GM13976 (cell line): ENCODE results near the gene SMAD2.

ENCODE experiments used
- DNase-seq: peaks from one replicate; pipeline ENCODE4 v3.0.0; 2012; ENCODE audit warnings: low spot score
- in situ Hi-C: fragments of 300-500 bp; cut with MboI; formaldehyde crosslinking; loops from one replicate; pipeline ENCODE4 v1.12.0; 2022; ENCODE audit warnings: low sequenced_read_pairs, mixed read lengths, inconsistent platforms; ENCODE audit not compliant: unreplicated experiment
- TF ChIP-seq, protein P1 (sequence below): IDR thresholded peaks from 2 replicates; pipeline ENCODE4 v1.5.1; 2012; ENCODE audit warnings: borderline replicate concordance, mild to moderate bottlenecking; ENCODE audit not compliant: insufficient read depth; ENCODE audit errors: extremely low read depth, missing control alignments, control extremely low read depth

The SMAD2 gene

DNA sequence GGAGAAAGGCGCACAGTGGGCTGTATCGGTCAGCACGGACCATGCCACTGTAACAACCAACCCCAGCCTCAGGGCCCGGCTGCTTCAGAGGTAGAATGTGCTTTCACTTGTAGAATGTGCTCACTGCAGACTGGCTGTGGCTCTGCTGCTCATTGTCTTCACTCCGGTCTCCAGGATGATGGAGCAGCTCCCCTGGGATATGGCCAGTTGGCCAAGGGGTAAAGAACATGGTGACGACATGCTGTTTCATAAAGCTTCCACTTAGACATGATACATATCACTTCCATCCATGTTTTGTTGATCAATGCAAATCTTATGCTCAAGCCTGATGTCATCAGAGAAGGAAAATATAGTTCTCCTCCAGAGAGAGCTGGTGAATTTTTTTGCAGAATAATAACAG lies 127.7 kb downstream of the SMAD2 start:
- TF ChIP-seq, protein P1, sequence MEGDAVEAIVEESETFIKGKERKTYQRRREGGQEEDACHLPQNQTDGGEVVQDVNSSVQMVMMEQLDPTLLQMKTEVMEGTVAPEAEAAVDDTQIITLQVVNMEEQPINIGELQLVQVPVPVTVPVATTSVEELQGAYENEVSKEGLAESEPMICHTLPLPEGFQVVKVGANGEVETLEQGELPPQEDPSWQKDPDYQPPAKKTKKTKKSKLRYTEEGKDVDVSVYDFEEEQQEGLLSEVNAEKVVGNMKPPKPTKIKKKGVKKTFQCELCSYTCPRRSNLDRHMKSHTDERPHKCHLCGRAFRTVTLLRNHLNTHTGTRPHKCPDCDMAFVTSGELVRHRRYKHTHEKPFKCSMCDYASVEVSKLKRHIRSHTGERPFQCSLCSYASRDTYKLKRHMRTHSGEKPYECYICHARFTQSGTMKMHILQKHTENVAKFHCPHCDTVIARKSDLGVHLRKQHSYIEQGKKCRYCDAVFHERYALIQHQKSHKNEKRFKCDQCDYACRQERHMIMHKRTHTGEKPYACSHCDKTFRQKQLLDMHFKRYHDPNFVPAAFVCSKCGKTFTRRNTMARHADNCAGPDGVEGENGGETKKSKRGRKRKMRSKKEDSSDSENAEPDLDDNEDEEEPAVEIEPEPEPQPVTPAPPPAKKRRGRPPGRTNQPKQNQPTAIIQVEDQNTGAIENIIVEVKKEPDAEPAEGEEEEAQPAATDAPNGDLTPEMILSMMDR: no peak
- in situ Hi-C loops: no loop called here
- DNase-seq: no peak

DNA sequence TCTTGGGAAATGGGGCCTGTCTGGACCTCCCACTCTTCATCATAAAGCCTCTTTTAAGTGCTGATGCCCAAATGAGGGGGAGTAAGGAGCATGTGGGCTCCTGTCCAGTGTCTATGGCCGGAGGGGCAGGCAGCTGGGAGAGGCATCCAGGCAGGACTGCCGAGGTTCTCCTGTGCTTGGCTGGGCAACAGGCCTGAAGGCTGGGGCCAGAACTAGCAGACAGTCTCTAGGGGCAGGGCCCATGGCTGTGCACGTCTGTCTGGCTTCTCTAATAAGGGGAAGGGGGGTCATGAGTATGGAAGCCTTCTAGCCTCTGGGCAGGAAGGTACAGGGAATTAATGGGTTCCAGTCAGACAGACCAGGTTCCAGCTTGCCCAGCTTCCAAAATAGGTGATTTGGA lies 128.6 kb downstream of the SMAD2 start:
- in situ Hi-C loops: no loop called here
- TF ChIP-seq, protein P1: no peak
- DNase-seq: no peak

GRCh38 chr18:47800756-47801155 lies 129.7 kb downstream of the SMAD2 start:
- in situ Hi-C loops: no loop called here
- no peak for DNase-seq
- TF ChIP-seq, protein P1: no peak

GRCh38 chr18:47800248-47800647 lies 130.2 kb downstream of the SMAD2 start:
- in situ Hi-C loops: no loop called here
- TF ChIP-seq, protein P1: no peak
- DNase-seq: no peak

DNA sequence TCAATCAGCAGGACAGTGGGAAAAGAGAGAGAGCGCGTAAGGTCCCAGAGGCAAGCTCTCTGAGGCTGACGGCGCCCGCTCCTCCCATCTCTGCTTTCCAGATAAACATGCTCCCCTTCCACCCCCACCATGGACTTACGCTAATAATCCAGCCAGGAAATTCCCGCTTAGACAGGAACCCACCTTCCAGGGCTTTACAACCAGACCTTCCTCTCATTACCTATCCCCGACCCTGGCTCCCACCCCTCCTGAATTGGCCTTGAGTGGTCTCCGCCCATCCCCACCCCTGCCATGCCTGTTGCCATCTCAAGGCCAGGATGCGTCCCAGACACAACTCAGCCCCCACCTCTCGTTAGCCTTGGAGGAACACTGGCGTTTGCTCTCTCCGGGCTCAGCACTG lies 131.1 kb downstream of the SMAD2 start:
- no peak for DNase-seq
- TF ChIP-seq, protein P1: no peak
- in situ Hi-C loops: no loop called here

- TF ChIP-seq, protein P1: no peak
- DNase-seq: no peak
- in situ Hi-C loops: no loop called here
These were observed 132.1 kb downstream of the SMAD2 start for GRCh38 chr18:47798366-47798765.

- TF ChIP-seq, protein P1: no peak
- DNase-seq: no peak
- in situ Hi-C loops: no loop called here
These were observed 133.3 kb downstream of the SMAD2 start for GRCh38 chr18:47797126-47797525.
